ENCODE results near the gene KRTAP5-3. TPM values are rescaled to one million over a fixed set of nuclear protein-coding genes. Genes with fewer than 3 reads are reported as not detected.
A peak's percentile ranks its signal among the peaks of the same experiment; 100 is the strongest.

Gene KRTAP5-3
- total and polyA plus RNA-seq, 2 of the 13 experiments (the other 11 are each of a cell fraction or from before 2014, with no cell fraction given) = not detected

DNA sequence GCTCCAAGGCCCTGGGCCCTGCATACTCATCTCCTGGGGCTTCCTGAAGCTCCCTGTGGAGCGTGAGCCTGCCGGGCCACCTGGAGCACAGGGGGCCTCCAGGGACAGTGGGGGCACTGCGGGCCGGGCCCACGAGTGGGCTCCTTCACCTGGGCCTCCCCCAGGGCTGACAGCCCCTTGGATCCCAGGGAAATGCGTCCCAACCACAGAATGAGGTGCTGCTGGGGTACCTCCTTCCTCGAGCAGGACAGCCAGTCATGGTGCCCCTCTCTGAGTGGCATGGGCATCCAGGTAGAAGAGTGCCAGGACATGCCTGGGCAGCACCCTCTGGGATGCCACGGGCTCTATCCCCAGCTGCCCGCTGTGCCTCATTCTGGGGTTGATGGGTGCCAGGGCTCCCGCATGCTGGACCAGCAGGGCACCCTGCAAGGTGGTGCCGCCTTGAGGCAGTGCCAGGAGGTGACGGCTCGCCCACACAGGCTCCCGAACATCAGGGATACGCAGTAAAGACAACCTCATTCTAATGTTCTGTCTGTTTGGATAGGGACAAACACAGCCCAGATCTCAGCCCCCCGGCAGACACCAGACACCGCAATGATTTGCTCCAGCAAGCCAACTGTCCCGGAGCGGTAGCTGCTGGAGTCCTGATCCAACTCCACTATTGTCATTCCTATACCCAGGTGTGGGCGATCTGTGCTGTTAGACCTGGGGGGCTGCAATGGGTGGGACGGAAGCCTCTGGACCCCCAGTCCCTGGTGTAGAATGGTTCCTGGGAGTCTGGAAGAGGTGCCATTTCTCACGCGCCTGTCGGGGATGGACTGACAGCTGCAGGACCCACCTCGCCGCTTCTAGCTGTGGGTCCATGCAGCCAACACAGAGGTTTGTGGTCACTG is 47.2 kb upstream of the KRTAP5-3 start (continued):
- TF ChIP-seq, protein P1, sequence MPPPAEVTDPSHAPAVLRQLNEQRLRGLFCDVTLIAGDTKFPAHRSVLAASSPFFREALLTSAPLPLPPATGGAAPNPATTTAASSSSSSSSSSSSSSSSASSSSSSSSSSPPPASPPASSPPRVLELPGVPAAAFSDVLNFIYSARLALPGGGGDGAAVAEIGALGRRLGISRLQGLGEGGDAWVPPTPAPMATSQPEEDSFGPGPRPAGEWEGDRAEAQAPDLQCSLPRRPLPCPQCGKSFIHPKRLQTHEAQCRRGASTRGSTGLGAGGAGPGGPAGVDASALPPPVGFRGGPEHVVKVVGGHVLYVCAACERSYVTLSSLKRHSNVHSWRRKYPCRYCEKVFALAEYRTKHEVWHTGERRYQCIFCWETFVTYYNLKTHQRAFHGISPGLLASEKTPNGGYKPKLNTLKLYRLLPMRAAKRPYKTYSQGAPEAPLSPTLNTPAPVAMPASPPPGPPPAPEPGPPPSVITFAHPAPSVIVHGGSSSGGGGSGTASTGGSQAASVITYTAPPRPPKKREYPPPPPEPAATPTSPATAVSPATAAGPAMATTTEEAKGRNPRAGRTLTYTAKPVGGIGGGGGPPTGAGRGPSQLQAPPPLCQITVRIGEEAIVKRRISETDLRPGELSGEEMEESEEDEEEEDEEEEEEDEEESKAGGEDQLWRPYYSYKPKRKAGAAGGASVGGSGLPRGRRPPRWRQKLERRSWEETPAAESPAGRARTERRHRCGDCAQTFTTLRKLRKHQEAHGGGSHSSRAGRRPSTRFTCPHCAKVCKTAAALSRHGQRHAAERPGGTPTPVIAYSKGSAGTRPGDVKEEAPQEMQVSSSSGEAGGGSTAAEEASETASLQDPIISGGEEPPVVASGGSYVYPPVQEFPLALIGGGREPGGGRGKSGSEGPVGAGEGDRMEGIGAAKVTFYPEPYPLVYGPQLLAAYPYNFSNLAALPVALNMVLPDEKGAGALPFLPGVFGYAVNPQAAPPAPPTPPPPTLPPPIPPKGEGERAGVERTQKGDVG (CRISPR knock-in tag; IDR thresholded peaks at IDR 0.05; ENCODE audit: borderline replicate concordance) = 0 out of 2 replicates have a peak, but pooled peaks have one; percentile 63
- TF ChIP-seq, protein P2, sequence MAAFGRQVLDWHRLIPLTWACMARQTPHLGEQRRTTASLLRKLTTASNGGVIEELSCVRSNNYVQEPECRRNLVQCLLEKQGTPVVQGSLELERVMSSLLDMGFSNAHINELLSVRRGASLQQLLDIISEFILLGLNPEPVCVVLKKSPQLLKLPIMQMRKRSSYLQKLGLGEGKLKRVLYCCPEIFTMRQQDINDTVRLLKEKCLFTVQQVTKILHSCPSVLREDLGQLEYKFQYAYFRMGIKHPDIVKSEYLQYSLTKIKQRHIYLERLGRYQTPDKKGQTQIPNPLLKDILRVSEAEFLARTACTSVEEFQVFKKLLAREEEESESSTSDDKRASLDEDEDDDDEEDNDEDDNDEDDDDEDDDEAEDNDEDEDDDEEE (CRISPR knock-in tag; IDR thresholded peaks at IDR 0.05) = 0 out of 2 replicates have a peak, but pooled peaks have one; percentile 42
- TF ChIP-seq ZNF501 (CRISPR knock-in tag; IDR thresholded peaks at IDR 0.05) = peak; percentile 55; the same call in 1 of the 2 replicates

DNA sequence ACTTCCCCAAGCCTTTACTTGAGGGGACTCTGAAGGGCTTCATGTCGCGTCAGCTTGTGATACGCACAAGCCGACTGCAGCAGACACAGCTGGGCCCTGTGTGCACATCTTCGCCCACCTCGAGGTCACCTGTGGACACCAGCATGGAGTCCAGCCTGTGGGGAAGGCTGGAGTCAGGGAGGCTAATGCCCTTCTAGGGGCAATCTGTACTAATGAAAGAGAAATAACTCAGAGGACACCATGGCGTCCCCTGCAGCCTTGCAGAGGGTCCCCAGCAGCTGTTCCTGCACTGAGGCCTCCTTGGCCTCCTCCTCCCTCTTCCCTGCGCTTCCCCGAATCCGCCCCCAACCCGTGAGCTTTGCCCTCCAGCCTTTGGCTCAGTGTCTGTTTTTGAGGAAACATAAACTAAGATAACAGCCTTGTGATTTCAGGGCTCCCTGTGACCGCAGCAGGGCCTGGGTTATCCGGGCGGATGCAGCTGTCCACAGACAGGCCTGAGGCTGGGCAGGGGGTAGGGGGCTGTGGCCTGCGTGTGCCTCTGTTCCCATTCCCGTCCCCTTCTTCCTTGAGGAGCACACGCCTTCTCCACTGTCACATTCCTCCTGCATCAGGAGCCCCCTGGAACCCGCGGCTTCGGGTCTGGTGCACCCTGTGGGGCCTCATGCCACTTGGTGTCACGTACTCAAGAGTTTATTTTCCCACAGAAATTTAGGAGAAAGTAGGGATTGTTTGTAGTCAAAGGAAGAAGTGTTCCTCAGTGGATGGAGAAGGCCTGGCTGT is 46.3 kb upstream of the KRTAP5-3 start:
- no peaks in the 10 kb centered on the region for H3K36me3 ChIP-seq (replicated peaks in 1 of 2; ENCODE audit: control insufficient read depth in 1 of 2, insufficient read depth in 2 of 2, low read length in 2 of 2)
- FAIRE-seq = no peak
- no peaks in the 10 kb centered on the region for H3K79me2 ChIP-seq (ENCODE audit: insufficient read depth, low read length)
- peaks cover 86% of the 10 kb centered on the region for H3K4me1 ChIP-seq (ENCODE audit: insufficient read depth, low read length)
- H4K20me1 ChIP-seq (ENCODE audit: insufficient read depth, low read length) = no peaks in the 10 kb centered on the region
- H3K27ac ChIP-seq (ENCODE audit: extremely low read length, insufficient read depth, low read length) = peak overlapping the region; percentile 65
- no peak for DNase-seq (ENCODE audit: low spot score)
- in situ Hi-C loops (cut with HindIII; ENCODE audit: extremely low pct_ligation_motif_present, low pct_unique_long_range_greater_than_20kb) = loop anchor here (5.0 kb wide), 3 partner anchors 38 to 498 kb away; partner anchors contain the start of gene SYT8
- ATAC-seq = peak; percentile 13; the same call in 1 of the 3 replicates
- WGBS (ENCODE audit: low lambda C conversion rate) = 53% methylated on average over 21 of the region's 21 CpGs
- no peak overlapping the region for H3K4me3 ChIP-seq (replicated peaks in 1 of 3; ENCODE audit: insufficient read depth in 1 of 3, low read depth in 2 of 3, low read length in 3 of 3)
- POLR2A ChIA-PET = interaction anchor here (0.6 to 3.7 kb wide), 7 partner anchors 20 to 334 kb away, joined by 3 to 122 read pairs (median 4); no protein-coding TSS in a partner anchor
- no peaks in the 10 kb centered on the region for H3K9me3 ChIP-seq (ENCODE audit: low read length)
- H3K9ac ChIP-seq (ENCODE audit: insufficient read depth, low read depth, low read length) = no peak overlapping the region; the same call in 1 of the 2 replicates
- CTCF ChIA-PET (ENCODE audit: low intra/inter-chr PET ratio, low total read pairs) = interaction anchor here (1.8 to 4.9 kb wide), 3 partner anchors 37 to 497 kb away, joined by 11 to 37 read pairs (median 27); no protein-coding TSS in a partner anchor
- H3K27me3 ChIP-seq (ENCODE audit: control insufficient read depth in 1 of 2, insufficient read depth in 2 of 2, low read length in 2 of 2) = no peaks in the 10 kb centered on the region
- no peak overlapping the region for H2AFZ ChIP-seq (ENCODE audit: low read length)
- BruUV-seq (replicated peaks) = no TSS peak
- no peak overlapping the region for H3K4me2 ChIP-seq (ENCODE audit: low read depth, low read length)
- intact Hi-C loops (cut with micrococcal nuclease; ENCODE audit: unreplicated experiment) = loop anchor here (5.0 kb wide), 1 partner anchor 498 kb away; no protein-coding TSS in a partner anchor
- TF ChIP-seq, protein P3, sequence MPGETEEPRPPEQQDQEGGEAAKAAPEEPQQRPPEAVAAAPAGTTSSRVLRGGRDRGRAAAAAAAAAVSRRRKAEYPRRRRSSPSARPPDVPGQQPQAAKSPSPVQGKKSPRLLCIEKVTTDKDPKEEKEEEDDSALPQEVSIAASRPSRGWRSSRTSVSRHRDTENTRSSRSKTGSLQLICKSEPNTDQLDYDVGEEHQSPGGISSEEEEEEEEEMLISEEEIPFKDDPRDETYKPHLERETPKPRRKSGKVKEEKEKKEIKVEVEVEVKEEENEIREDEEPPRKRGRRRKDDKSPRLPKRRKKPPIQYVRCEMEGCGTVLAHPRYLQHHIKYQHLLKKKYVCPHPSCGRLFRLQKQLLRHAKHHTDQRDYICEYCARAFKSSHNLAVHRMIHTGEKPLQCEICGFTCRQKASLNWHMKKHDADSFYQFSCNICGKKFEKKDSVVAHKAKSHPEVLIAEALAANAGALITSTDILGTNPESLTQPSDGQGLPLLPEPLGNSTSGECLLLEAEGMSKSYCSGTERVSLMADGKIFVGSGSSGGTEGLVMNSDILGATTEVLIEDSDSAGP (CRISPR knock-in tag; IDR thresholded peaks at IDR 0.05; ENCODE audit: borderline replicate concordance) = peak; percentile 67; the same call in 1 of the 2 replicates
- TF ChIP-seq CREM (IDR thresholded peaks at IDR 0.05) (peak; percentile 73), CREM (CRISPR knock-in tag; IDR thresholded peaks at IDR 0.05) (no peak)
